Prostate gland (tissue), 2 donors: ENCODE measurements around the gene TMEM63C. TPM values are rescaled to one million over a fixed set of nuclear protein-coding genes. Genes with fewer than 3 reads are reported as not detected.

ENCODE experiments used
- DNase-seq: peaks from one replicate; pipeline ENCODE4 v3.0.0-alpha.2; 2019; ENCODE audit warnings: low spot score
- H3K27ac ChIP-seq, 2 donors: fragments of 200-600 bp; sonication (generic); 2 replicates each; pipeline ENCODE4 v1.5.1; 2017 to 2019
- H3K27me3 ChIP-seq: fragments of 200-600 bp; sonication (generic); replicated peaks from 2 replicates; pipeline ENCODE4 v1.5.1; 2019; ENCODE audit not compliant: insufficient read depth
- H3K36me3 ChIP-seq, 2 donors: fragments of 200-600 bp; sonication (generic); 1 replicate in 1 of 2; 2 replicates in 1 of 2; pipeline versions ENCODE4 v1.5.1 to v1.8.1; 2017 to 2019
- H3K4me1 ChIP-seq: fragments of 200-600 bp; sonication (generic); replicated peaks from 2 replicates; pipeline ENCODE4 v1.5.1; 2019
- H3K4me3 ChIP-seq, 2 donors: fragments of 200-600 bp; sonication (generic); 2 replicates each; pipeline ENCODE4 v1.5.1; 2017 to 2019
- H3K9me3 ChIP-seq: fragments of 200-600 bp; sonication (generic); 2 replicates; pipeline ENCODE4 v1.5.1; 2017
- CTCF ChIP-seq, 4 experiments: fragments of 200-600 bp in 2 of 4; fragments of 450-650 bp in 2 of 4; sonication (generic) in 2 of 4; IDR thresholded peaks; 1 replicate in 3 of 4; 2 replicates in 1 of 4; pipeline ENCODE4 v1.5.1; 2016 to 2019; ENCODE audit warnings: antibody characterized with exemption in 4 of 4, mild to moderate bottlenecking in 2 of 4, moderate library complexity in 2 of 4
- POLR2A ChIP-seq: fragments of 450-650 bp; IDR thresholded peaks from one replicate; pipeline ENCODE4 v1.6.1; 2016; ENCODE audit warnings: antibody characterized with exemption, mild to moderate bottlenecking
- POLR2AphosphoS5 ChIP-seq: sonication (generic); formaldehyde crosslinking; IDR thresholded peaks from one replicate; pipeline ENCODE4 v1.6.1; 2017; ENCODE audit warnings: antibody characterized with exemption
- WGBS: methylation state at CpG from one replicate; pipeline ENCODE4 v1.1.5; 2018; 5-methylcytosine and 5-hydroxymethylcytosine counted together
- intact Hi-C: fragments of 100-400 bp; cut with DNase I; formaldehyde crosslinking; loops from one replicate; pipeline ENCODE4 v1.14.2; 2022
- total RNA-seq, 2 donors: library from RNA; depleted of rRNA; stranded (reverse); fragments of >200 nt; gene quantifications; one replicate each; pipeline ENCODE4 v1.1.0, GENCODE V29; 2016

Gene TMEM63C
- total RNA-seq, 2 donors from 2014 or later: 2.0 to 7.8 TPM

- Histone ChIP-seq H3K4me3 (no peak overlapping the region), H3K36me3 (no peaks in the 10 kb centered on the region), H3K9me3 (no peaks in the 10 kb centered on the region), H3K4me1 (no peaks in the 10 kb centered on the region), H3K27me3 (no peaks in the 10 kb centered on the region), H3K27ac (no peak overlapping the region)
- intact Hi-C loops: no loop called here
- TF ChIP-seq CTCF (IDR thresholded peaks at IDR 0.05) (no peak), POLR2AphosphoS5 (no peak), POLR2A (no peak)
- 90% methylated on average over 11 of the region's 11 CpGs for whole genome bisulfite sequencing
- DNase-seq: no peak
These were observed 70.3 kb downstream of the TMEM63C start for GRCh38 chr14:77251870-77252269.

- Histone ChIP-seq H3K27ac (no peak overlapping the region), H3K4me3 (no peak overlapping the region), H3K36me3 (no peaks in the 10 kb centered on the region), H3K4me1 (no peaks in the 10 kb centered on the region), H3K27me3 (no peaks in the 10 kb centered on the region), H3K9me3 (no peaks in the 10 kb centered on the region)
- DNase-seq: no peak
- intact Hi-C loops: no loop called here
- WGBS: 60% methylated on average over 20 of the region's 20 CpGs
- TF ChIP-seq POLR2AphosphoS5 (no peak), CTCF (IDR thresholded peaks at IDR 0.05) (no peak), POLR2A (no peak)
These were observed 72.0 kb downstream of the TMEM63C start for GRCh38 chr14:77253333-77254190.

GRCh38 chr14:77256694-77257093 is 75.1 kb downstream of the TMEM63C start:
- H3K4me1 ChIP-seq: no peaks in the 10 kb centered on the region
- no peak overlapping the region for H3K27ac ChIP-seq
- no peak overlapping the region for H3K4me3 ChIP-seq
- TF ChIP-seq POLR2A: no peak
- no peak for TF ChIP-seq POLR2AphosphoS5
- TF ChIP-seq CTCF (IDR thresholded peaks at IDR 0.05): no peak
- no peak for DNase-seq
- 90% methylated on average over 7 of the region's 8 CpGs for WGBS
- H3K36me3 ChIP-seq: no peaks in the 10 kb centered on the region
- H3K27me3 ChIP-seq: no peaks in the 10 kb centered on the region
- H3K9me3 ChIP-seq: no peaks in the 10 kb centered on the region
- intact Hi-C loops: no loop called here

- Histone ChIP-seq H3K27me3 (no peaks in the 10 kb centered on the region), H3K36me3 (no peaks in the 10 kb centered on the region), H3K4me3 (no peak overlapping the region), H3K4me1 (no peaks in the 10 kb centered on the region), H3K27ac (no peak overlapping the region), H3K9me3 (no peaks in the 10 kb centered on the region)
- TF ChIP-seq CTCF (IDR thresholded peaks at IDR 0.05): no peak
- TF ChIP-seq POLR2A: no peak
- no peak for TF ChIP-seq POLR2AphosphoS5
- DNase-seq: no peak
- intact Hi-C loops: no loop called here
- WGBS: 88% methylated on average over 10 of the region's 10 CpGs
These were observed 76.1 kb downstream of the TMEM63C start for GRCh38 chr14:77257700-77258099.

- no peak overlapping the region for H3K4me3 ChIP-seq
- H3K9me3 ChIP-seq: no peaks in the 10 kb centered on the region
- H3K36me3 ChIP-seq: no peaks in the 10 kb centered on the region
- no peak for TF ChIP-seq CTCF (IDR thresholded peaks at IDR 0.05)
- TF ChIP-seq POLR2AphosphoS5: no peak
- TF ChIP-seq POLR2A: no peak
- H3K27me3 ChIP-seq: no peaks in the 10 kb centered on the region
- H3K27ac ChIP-seq: no peak overlapping the region
- no peak for DNase-seq
- WGBS: 90% methylated on average over 5 of the region's 5 CpGs
- intact Hi-C loops: no loop called here
- no peaks in the 10 kb centered on the region for H3K4me1 ChIP-seq
These were observed 77.0 kb downstream of the TMEM63C start for GRCh38 chr14:77258566-77258965.
